Measurements from ENCODE around the gene COPS7A. TPM values are rescaled to one million over a fixed set of nuclear protein-coding genes. Genes with fewer than 3 reads are reported as not detected.

The COPS7A gene
- polyA plus RNA-seq: 10 to 100 TPM; 34.1 to 62.1 (median 45.6) TPM

- H3K27me3 Mint-ChIP-seq (ENCODE audit: low read depth in 3 of 3): peaks cover 9 to 13% (median 12%) of the 10 kb centered on the region in 3 donors
- H3K4me3 Mint-ChIP-seq: peak within 1 kb of the TSS; percentile 87 to 98 (median 92)
- DNase-seq: peak; percentile 97 to 98 (median 97)
- peaks cover 0 to 11% (median 10%) of the 10 kb centered on the region in 3 donors for H3K36me3 Mint-ChIP-seq
- H3K4me1 Mint-ChIP-seq: peaks cover 24 to 33% of the 10 kb centered on the region in 2 donors
- H3K9me3 Mint-ChIP-seq: peaks cover 0 to 2% (median 0%) of the 10 kb centered on the region in 6 donors
- H3K27ac Mint-ChIP-seq: peak within 1 kb of the TSS; percentile 91 to 99 (median 98)
Observed at GRCh38 chr12:6723607-6724408, at the start of gene COPS7A. Gene COPS7A (plus strand): TSS chr12:6724046. CDS start chr12:6724657, 611 bp downstream.

GRCh38 chr12:6676962-6677361, 46.9 kb upstream of the COPS7A start:
- Mint-ChIP-seq H3K9me3 (no peaks in the 10 kb centered on the region), H3K4me3 (no peak overlapping the region), H3K27ac (no peak overlapping the region), H3K4me1 (peaks cover 6 to 10% of the 10 kb centered on the region in 2 donors), H3K27me3 (ENCODE audit: low read depth in 3 of 3) (peaks cover 0 to 3% (median 3%) of the 10 kb centered on the region in 3 donors), H3K36me3 (peaks cover 8 to 70% (median 44%) of the 10 kb centered on the region in 3 donors)
- DNase-seq: no peak

- H3K27ac Mint-ChIP-seq: peak overlapping the region; percentile 8 to 80 (median 35)
- H3K4me1 Mint-ChIP-seq: peaks cover 52 to 72% of the 10 kb centered on the region in 2 donors
- peak; percentile 26 to 47 (median 43) for DNase-seq
- H3K9me3 Mint-ChIP-seq: no peaks in the 10 kb centered on the region
- peaks cover 0 to 8% (median 1%) of the 10 kb centered on the region in 3 donors for H3K36me3 Mint-ChIP-seq
- no peak overlapping the region for H3K4me3 Mint-ChIP-seq
- H3K27me3 Mint-ChIP-seq (ENCODE audit: low read depth in 3 of 3): peaks cover 8 to 14% (median 11%) of the 10 kb centered on the region in 3 donors
Observed at GRCh38 chr12:6684609-6685008, 39.2 kb upstream of the COPS7A start.

- no peak for DNase-seq
- Mint-ChIP-seq H3K27me3 (ENCODE audit: low read depth in 3 of 3) (peaks cover 8 to 14% (median 11%) of the 10 kb centered on the region in 3 donors), H3K4me3 (no peak overlapping the region), H3K4me1 (peaks cover 60 to 81% of the 10 kb centered on the region in 2 donors), H3K9me3 (no peaks in the 10 kb centered on the region), H3K36me3 (peaks cover 0 to 6% (median 0%) of the 10 kb centered on the region in 3 donors), H3K27ac (peak overlapping the region in 5 of 6 donors; percentile 32 to 98 (median 97))
Observed at GRCh38 chr12:6685814-6686213, 38.0 kb upstream of the COPS7A start.

GRCh38 chr12:6688543-6688998, 35.3 kb upstream of the COPS7A start:
- no peaks in the 10 kb centered on the region for H3K9me3 Mint-ChIP-seq
- H3K27ac Mint-ChIP-seq: peak overlapping the region; percentile 96 to 98 (median 98)
- no peaks in the 10 kb centered on the region for H3K36me3 Mint-ChIP-seq
- peaks cover 55 to 62% of the 10 kb centered on the region in 2 donors for H3K4me1 Mint-ChIP-seq
- peaks cover 8 to 14% (median 11%) of the 10 kb centered on the region in 3 donors for H3K27me3 Mint-ChIP-seq (ENCODE audit: low read depth in 3 of 3)
- peak overlapping the region; percentile 86 to 92 (median 91) for H3K4me3 Mint-ChIP-seq
- no peak for DNase-seq

GRCh38 chr12:6688999-6689882, 34.6 kb upstream of the COPS7A start, which contains the start of gene ZNF384:
Gene ZNF384 (minus strand): TSS chr12:6689375. CDS start chr12:6679520, 9,855 bp downstream.
- peak within 1 kb of the TSS; percentile 86 to 92 (median 91) for H3K4me3 Mint-ChIP-seq
- H3K27ac Mint-ChIP-seq: peak within 1 kb of the TSS; percentile 96 to 98 (median 98)
- peaks cover 8 to 15% (median 11%) of the 10 kb centered on the region in 3 donors for H3K27me3 Mint-ChIP-seq (ENCODE audit: low read depth in 3 of 3)
- no peaks in the 10 kb centered on the region for H3K36me3 Mint-ChIP-seq
- H3K4me1 Mint-ChIP-seq: peaks cover 55 to 57% of the 10 kb centered on the region in 2 donors
- H3K9me3 Mint-ChIP-seq: no peaks in the 10 kb centered on the region
- DNase-seq: peak; percentile 96 to 98 (median 98)

- no peaks in the 10 kb centered on the region for H3K36me3 Mint-ChIP-seq
- H3K4me3 Mint-ChIP-seq: peak overlapping the region in 1 of 5 donors; percentile 34
- H3K4me1 Mint-ChIP-seq: peaks cover 35 to 39% of the 10 kb centered on the region in 2 donors
- H3K27me3 Mint-ChIP-seq (ENCODE audit: low read depth in 3 of 3): peaks cover 8 to 14% (median 11%) of the 10 kb centered on the region in 3 donors
- DNase-seq: no peak
- peak overlapping the region in 1 of 6 donors; percentile 42 for H3K27ac Mint-ChIP-seq
- no peaks in the 10 kb centered on the region for H3K9me3 Mint-ChIP-seq
Observed at GRCh38 chr12:6691473-6691872, 32.4 kb upstream of the COPS7A start.

GRCh38 chr12:6692888-6693287, 31.0 kb upstream of the COPS7A start:
- DNase-seq: no peak
- no peaks in the 10 kb centered on the region for H3K9me3 Mint-ChIP-seq
- H3K36me3 Mint-ChIP-seq: no peaks in the 10 kb centered on the region
- H3K4me1 Mint-ChIP-seq: peaks cover 21 to 24% of the 10 kb centered on the region in 2 donors
- H3K4me3 Mint-ChIP-seq: peak overlapping the region in 1 of 5 donors; percentile 60
- peak overlapping the region in 3 of 6 donors; percentile 22 to 81 (median 57) for H3K27ac Mint-ChIP-seq
- H3K27me3 Mint-ChIP-seq (ENCODE audit: low read depth in 3 of 3): peaks cover 11 to 19% (median 12%) of the 10 kb centered on the region in 3 donors

GRCh38 chr12:6693832-6694355, 30.0 kb upstream of the COPS7A start:
- DNase-seq: no peak
- Mint-ChIP-seq H3K4me1 (peaks cover 12 to 15% of the 10 kb centered on the region in 2 donors), H3K4me3 (no peak overlapping the region), H3K27ac (no peak overlapping the region), H3K9me3 (no peaks in the 10 kb centered on the region), H3K36me3 (no peaks in the 10 kb centered on the region), H3K27me3 (ENCODE audit: low read depth in 3 of 3) (peaks cover 11 to 20% (median 15%) of the 10 kb centered on the region in 3 donors)

GRCh38 chr12:6694701-6695100, 29.1 kb upstream of the COPS7A start:
- Mint-ChIP-seq H3K36me3 (no peaks in the 10 kb centered on the region), H3K9me3 (no peaks in the 10 kb centered on the region), H3K27ac (no peak overlapping the region), H3K4me1 (peaks cover 12 to 13% of the 10 kb centered on the region in 2 donors), H3K4me3 (no peak overlapping the region), H3K27me3 (ENCODE audit: low read depth in 3 of 3) (peaks cover 8 to 17% (median 16%) of the 10 kb centered on the region in 3 donors)
- DNase-seq: no peak

GRCh38 chr12:6695313-6696045, 28.4 kb upstream of the COPS7A start:
- no peak overlapping the region for H3K4me3 Mint-ChIP-seq

GRCh38 chr12:6696690-6697583, 26.9 kb upstream of the COPS7A start:
- H3K4me3 Mint-ChIP-seq: no peak overlapping the region
- peak overlapping the region in 1 of 6 donors; percentile 5 for H3K27ac Mint-ChIP-seq
- H3K27me3 Mint-ChIP-seq (ENCODE audit: low read depth in 3 of 3): peaks cover 19 to 26% (median 24%) of the 10 kb centered on the region in 3 donors
- H3K36me3 Mint-ChIP-seq: peaks cover 0 to 4% (median 0%) of the 10 kb centered on the region in 3 donors
- no peaks in the 10 kb centered on the region for H3K9me3 Mint-ChIP-seq
- DNase-seq: no peak
- peaks cover 9 to 14% of the 10 kb centered on the region in 2 donors for H3K4me1 Mint-ChIP-seq

More at GRCh38 chr12:6695313-6696045, 28.4 kb upstream of the COPS7A start:
- no peaks in the 10 kb centered on the region for H3K9me3 Mint-ChIP-seq
- no peak for DNase-seq
- peaks cover 8 to 17% (median 16%) of the 10 kb centered on the region in 3 donors for H3K27me3 Mint-ChIP-seq (ENCODE audit: low read depth in 3 of 3)
- peaks cover 5 to 6% of the 10 kb centered on the region in 2 donors for H3K4me1 Mint-ChIP-seq
- peak overlapping the region in 1 of 6 donors; percentile 34 for H3K27ac Mint-ChIP-seq
- H3K36me3 Mint-ChIP-seq: no peaks in the 10 kb centered on the region
